Stimulated activated CD4-positive, alpha-beta T cell treated with anti-CD3 and anti-CD28 coated beads, Interleukin-12 subunit alpha, Interleukin-12 subunit beta, amount 100 ng/mL, for 4 hours (primary cell): ENCODE results near the gene ALCAM.

Experiments used
- DNase-seq: peaks from one replicate; pipeline ENCODE4 v3.0.0-alpha.2; 2020

The ALCAM gene

DNA sequence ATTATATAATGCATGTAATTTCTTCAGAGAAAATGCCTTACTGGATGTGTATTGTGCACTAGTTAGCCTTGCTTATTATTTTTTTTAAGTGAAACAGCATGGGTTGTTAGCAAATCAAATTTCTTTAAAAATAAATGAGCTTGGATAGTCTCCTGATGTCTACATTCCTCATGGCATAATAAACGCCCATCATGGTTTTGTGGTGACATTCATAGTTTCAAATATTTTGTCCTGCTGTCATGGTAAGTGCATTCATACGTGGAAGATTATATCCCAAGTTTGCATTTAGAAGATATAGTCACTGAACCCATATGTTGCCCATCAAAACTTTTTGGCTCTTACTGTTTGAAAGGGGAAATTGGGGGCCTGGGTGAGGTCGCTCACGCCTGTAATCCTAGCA lies 130.7 kb downstream of the ALCAM start:
- DNase-seq = no peak

DNA sequence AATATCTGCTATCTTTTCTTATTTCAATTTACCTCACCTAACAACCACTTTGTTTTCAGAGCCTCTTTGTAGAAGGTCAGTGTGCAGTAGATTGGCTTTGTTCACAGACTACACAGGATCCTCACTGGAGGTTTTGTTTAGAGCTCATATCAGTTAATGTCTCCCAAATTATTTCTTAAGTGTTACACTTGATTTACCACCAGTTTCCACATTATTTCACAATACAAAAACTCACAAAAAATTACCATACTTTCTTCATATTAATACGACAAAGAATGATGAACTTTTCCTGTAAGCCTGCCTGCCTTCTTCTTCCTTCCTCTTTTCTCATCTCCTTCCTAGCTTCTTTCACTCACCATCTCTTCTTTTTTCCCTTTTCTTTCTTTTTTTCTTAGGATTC lies 133.3 kb downstream of the ALCAM start:
- no peak for DNase-seq

DNA sequence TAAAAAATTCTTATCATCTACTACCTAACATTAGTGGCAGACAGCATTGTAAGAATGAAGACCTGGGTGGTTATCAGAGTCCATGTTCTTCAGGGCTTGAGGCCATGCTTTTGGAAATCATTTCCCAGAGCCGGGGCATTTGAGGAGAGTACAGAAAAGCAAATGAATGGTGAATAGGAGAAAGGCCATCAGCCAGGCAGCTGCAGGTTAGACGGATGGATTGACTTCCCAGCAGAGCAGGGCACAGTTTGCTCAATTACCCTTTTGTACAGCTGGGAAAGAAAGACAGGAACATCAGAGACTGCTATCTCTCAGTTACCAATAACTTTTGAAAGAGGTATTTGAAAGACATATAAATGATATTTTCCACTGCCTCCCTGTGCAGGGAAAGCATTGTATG lies 135.6 kb downstream of the ALCAM start:
- DNase-seq = no peak

DNA sequence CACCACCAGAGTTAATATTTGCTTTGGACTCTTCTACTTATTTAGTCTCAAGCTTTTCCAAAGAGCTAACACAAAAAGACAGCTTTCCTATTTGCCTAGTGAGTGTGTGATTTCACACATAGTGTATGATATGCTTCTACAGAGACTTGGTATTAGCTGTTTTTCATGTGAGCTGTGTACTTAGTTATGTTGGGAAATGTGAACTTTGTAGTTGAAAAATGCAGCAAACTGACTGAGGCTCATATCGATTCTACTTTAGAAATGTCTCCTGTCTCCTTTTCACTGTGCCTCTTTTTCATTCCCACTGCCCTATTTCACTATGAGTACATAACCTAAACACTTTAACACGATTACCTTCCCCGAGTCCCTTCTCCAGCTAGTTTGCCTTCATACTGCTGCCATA lies 136.5 kb downstream of the ALCAM start:
- no peak for DNase-seq

DNA sequence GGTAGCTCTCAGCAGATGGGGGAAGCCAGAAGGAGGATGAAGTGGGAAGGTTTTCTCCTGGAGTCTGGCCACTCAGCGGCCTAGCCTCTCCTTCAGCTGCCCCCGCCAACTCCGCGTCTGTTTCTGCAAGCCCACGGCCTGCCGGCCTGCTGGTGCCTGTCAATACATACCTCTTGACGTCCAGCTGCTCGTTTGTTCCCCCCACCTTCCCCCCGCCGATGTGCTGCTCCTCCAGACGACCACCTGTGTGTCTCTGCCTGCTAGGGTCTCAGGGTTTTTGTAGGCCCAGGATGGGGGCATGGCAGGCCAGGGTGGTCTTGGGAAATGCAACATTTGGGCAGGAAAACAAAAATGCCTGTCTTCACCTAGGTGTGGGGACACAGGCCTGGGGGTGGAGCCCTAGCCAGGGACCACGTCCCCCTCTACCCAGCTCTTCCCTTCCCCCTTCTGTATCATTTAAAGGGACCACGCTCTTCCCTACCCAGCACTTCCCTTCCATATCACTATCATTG lies 137.8 kb downstream of the ALCAM start:
- no peak for DNase-seq

DNA sequence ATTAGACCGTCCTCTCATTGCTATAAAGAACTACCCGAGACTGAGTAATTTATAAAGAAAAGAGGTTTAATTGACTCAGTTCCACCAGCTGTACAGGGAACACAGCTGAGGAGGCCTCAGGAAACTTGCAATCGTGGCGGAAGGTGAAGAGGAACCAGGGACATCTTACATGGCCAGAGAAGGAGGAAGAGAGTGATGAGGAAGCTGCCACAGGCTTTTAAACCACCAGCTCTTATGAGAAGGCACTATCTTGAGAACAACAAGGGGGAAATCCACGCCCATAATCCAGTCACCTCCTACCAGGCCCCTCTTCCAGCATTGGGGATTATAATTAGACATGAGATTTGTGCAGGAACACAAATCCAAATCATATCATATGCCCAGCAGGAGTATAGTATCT lies 138.5 kb downstream of the ALCAM start:
- DNase-seq = no peak

DNA sequence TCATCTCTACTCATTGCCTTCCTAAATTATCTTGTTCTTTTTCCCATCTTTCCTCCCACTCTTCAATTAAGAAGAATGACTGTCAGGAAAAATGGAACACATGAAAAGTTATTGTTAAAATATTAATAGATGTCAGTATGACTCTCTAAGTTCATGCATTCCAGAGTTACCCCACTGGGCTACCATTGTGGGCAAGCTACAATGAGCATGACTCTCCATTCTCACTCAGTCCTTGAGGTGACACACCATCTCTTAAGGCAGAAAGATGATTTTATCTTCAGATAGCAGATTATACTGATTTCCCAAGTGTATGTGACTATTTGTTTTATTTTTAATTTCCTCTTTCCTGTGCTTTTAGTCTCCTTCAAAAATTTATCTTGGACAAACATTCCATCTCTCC lies 144.3 kb downstream of the ALCAM start:
- DNase-seq = no peak

DNA sequence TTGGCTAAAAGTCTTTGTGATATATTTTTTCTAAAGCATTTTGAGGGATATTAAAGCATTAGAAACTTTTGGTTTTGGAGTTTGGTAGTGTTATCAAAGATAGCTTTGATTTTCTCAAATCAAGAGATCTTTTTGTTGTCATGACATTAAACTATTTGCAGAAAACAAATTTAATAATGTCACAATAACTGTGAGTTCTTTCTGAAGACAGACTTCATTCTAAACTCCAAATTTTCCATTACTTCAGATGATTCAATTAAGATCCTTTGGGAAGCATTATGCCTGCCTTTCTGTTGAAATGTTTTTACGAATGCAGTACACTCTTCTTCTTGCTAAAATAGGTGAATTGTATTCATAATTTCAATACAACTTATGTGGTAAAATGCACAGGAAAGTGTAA lies 145.4 kb downstream of the ALCAM start:
- DNase-seq = no peak

DNA sequence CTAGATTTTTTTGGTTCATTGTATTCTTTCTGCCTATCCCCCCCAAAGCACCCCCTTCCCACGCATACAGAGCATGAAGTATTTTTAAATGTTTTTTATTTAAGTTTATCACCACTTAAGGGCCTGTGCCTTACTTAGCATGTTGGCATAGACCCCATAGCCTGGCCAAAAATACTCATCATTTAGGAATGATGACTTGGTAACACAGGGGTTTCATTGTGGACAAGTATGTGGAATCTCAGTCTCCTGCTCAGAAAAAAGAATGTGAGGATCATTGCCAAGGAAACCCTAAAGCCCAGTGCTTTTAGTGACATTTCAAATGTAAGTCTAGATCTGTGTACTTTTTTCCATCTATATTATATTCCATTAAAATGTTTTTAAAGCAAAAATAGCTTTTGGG lies 146.3 kb downstream of the ALCAM start:
- no peak for DNase-seq

DNA sequence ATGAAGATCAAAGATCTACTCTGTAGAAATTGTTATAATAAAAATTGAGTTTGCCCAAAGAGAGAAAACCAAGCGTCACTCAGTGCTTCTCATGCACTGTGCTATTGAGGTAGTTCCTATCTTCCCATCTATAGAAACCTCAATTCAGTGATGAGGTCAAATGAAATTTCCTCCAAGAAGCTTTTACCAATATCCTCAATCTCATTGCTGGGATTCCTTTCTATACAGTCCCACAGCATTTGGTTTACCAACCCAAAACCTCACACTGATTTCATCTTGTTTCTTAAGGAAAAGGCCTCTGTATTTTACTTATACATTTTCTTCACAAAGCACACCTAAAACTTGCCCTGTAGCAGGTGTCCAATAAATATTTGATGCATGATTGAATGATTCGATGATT lies 147.2 kb downstream of the ALCAM start:
- DNase-seq = no peak

DNA sequence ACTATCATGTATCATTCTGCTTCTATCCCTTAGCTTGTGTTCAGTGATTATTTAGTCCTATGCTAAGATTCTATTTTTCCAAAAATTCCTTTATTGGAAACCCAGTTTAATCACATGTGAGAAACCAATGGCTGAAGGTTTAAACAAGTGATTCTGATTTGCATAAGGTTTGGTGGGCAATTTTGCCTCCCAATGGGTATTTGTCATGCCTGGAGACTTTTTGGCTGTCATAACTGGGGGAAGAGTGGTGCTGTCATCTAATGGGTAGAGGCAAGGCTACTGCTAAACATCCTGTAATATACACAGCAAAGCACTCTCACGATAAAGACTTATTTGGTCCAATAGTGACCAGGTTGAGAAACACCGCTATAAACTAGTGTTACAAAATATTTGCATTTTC lies 148.7 kb downstream of the ALCAM start:
- DNase-seq = no peak

DNA sequence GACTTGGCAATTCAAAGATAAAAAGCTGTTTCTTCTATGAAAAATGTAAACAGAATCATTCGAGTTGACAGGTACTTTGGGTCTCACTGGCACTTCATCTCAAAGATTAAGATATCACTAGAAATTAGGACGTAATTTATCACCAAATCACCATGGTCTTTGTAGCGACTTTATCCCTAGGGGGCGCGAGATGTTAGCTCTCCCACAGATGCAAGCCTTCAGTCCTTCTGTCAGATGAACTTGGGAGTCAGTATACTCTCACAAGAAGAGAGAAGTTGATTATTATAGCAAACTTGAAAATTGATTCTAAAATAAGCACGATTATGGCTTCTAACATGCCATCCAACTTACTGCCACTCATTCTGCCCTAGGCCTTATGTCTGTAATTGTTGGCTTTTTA lies 150.3 kb downstream of the ALCAM start:
- no peak for DNase-seq

DNA sequence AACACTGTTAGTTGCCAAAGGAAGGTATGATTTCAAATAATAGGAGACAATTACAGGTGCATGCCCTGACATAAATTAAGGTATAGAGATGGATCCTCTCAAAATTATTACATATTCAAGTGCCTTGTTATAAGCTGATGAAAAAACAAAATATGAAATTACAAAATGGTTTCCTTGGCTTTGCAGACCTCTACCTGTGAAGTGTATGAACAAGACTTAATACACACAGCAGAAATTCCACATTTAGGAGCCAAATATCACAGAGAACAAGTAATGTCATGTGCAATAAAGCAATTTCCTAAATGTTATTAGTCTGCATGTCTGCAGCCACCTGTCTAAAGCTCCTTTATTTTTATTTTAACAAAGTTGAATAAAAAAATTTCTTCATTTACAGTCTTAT lies 151.5 kb downstream of the ALCAM start:
- no peak for DNase-seq

DNA sequence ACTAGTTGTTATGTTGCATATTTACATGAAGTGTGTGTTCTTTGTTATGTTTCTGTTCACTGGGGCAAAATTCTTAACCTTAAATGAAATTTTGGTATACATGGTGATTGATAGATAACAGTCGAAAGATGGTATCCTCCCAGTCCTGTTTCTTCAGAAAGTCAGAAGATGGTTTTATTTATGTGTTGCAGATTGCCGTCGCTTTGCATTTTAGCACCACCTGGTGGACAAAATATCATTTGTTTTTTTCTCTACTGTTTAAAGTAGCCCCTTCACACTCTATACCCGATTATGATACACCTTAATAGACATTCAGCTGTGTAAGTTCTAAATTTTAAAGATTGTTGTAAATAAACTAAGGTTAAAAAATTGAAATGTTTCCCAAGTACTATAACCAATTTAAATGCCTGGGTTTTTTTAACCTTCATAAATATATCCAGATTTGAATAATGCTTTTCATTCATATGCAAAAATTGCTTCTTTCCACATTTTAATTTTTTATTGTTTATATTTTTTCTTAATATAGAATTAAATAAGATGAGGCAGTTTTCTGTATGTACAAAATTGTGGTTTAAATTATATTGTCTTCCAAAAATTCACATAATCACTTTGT lies 152.2 kb downstream of the ALCAM start:
- DNase-seq = no peak

DNA sequence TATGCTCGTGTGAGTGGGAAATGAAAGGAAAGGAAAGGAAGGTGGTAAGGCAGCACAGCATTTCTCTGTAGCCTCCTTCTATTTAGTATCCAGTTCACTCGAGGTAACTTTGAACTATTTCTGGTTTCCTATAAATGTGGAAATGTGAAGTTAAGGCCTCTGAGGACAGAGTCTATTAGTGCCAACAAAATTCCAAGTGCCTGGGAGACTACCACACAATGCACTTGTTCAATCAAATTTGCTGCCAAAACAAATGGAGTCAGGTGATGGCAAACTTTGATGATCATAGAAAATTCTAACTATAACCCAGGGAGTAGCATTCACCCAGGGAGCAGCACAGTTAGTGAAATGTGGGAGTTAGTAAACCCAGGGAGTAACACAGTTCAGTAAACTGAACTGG lies 155.1 kb downstream of the ALCAM start:
- no peak for DNase-seq

DNA sequence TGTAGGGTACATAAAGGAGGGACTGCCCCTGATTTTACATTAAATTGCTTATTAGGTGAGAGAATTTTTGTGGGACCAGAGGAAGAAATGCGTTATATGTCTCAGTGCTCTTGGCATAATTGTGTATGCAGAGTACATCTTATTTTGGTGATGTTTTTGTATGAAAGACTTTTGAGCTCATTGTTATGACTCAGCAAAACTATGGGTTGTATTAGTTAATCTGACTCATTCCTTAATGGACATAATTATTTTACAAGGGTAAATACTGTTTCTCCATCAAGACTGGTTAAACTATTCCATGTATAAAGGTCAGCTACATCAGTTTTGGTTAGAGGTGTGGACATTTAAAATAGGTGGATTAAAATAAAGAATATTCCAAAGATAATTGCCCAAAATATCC lies 156.8 kb downstream of the ALCAM start:
- no peak for DNase-seq

DNA sequence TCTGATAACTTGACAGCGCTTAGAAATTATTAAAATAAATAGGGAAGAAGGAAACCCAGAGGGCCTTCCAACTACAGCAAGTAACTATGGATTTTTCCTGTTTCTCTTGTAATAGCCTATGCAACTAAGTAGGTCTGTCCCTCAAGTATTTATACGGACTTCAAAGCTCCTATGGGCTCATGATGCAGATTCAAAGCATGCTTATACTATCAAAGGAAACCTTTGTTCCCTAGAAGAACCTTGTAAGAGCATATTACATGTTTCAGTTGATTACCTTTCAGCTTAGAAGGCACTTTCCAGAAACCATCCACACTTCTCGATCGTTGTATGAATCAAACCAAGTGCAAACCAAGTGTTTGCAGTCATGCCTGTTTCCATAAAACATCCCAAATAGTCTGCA lies 158.8 kb downstream of the ALCAM start:
- DNase-seq = no peak

DNA sequence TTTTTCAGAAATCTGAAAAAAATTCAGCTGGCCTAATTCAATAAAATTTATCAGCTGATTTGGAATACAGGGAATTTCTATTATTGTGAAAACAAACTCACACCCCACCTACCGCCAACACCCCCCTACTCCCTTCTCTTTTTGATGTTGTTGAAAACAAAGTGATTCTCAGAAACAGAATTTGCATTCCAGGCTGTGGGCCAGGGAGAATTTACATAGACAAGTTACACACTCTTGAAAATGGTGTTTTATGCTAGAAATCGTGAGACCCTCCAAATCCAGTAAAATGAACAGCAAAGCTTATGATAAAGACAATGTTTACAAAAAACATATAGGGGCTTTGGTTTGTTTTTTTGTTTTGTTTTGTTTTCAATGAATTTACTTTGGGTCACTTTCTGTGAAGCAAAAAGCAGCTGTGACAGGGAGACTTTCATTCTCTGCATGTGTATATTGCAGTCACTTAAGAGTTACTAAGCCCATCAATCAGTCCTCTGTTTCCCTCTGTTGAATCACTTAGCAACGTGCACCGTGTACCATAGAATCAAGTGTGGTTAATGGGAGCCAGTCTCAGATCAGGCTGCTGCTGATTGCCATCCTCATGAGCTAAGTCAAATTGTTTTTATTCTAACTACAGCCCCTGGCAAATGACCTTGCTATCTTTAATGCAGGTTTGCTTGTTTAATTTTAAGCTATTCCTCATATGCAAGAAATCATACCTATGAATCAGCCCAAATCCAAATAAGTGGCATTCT lies 159.8 kb downstream of the ALCAM start:
- no peak for DNase-seq

DNA sequence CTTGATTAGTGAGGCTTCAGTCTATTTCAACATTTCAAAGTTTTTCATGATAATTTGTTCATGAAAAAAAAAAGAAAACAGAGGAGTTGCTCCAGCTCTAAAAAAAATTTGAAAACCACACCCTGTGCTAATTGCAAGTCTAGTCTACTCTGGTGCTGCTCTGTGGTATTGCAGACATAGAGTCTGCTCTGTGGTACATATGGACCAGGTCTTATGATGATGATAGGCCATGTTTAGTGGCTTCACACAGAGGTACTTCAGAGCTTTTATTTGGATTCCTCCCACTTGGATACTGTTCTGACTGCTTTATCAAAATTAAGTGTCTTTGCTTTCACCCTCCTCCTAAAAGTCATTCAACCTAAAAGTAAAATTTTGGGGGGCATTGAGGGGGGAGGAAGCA lies 160.8 kb downstream of the ALCAM start:
- no peak for DNase-seq

DNA sequence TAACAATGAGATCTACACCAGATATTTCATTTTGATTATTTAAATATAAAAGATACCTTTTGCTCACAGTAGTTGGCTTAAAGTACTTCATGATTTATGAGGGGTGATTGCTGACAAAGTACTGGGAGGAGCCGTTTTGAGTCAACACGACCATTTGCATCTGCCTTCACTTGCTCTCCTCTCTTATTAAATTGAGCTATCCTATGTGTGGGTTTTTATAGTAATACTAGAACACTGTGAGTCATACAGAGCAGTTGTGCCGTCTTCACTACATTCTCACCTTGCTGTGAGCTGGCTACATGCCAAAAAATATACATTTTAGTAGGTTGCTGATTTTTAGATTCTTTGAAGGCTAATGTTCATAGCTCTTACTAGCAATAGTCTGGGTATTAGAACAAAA lies 161.2 kb downstream of the ALCAM start:
- DNase-seq = no peak

DNA sequence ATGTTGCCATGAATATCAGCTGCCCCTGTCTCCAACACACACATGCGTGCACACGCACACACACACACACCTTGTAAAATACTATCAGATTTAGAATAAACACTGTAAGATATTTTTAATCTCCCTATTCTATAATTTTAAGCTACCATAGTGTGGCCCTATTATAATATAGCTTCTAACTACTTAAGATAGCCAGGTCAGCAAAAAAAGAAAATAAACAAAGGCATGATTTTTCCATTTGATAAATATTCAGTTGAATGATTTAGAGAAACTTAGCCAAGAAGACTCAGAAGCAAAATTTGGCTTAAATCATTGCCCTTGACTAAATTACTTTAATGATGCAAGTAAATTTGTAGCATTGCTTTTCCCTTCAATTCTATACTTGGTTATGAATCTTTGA lies 162.2 kb downstream of the ALCAM start:
- no peak for DNase-seq

DNA sequence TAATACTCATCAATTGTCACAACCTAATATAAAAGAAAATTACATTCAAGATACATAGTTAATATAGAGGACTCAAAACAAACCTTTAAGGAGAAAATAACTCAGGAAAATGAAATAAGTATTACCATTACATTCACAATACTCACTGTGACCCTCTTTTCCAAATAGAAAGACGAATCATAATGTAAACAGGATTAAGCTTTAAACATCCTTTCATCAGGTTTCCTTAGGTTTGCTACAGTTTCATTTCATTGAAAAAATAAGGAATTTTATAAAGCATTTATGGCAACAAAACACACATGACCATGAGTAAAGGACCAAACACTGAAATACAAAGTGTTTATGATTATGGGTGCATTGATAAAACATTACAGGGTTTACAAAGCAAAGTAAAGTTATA lies 162.7 kb downstream of the ALCAM start:
- no peak for DNase-seq

DNA sequence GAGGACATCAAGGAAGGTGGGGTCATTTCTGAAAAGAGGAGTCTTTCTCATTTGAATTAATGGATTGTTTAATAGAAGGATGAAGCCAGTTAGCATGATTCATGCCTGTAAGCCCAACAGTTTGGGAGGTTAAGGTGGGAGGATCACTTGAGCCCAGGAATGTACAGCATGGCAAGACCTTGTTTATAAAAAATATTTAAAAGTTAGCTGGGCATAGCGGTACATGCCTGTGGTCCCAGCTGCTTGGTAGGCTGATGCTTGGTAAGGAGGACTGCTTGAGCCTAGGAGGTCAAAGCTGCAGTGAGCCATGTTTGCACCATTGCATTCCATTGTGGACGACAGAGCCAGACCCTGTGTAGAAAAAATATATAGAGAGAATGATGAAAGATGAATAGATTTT lies 165.5 kb downstream of the ALCAM start:
- no peak for DNase-seq

DNA sequence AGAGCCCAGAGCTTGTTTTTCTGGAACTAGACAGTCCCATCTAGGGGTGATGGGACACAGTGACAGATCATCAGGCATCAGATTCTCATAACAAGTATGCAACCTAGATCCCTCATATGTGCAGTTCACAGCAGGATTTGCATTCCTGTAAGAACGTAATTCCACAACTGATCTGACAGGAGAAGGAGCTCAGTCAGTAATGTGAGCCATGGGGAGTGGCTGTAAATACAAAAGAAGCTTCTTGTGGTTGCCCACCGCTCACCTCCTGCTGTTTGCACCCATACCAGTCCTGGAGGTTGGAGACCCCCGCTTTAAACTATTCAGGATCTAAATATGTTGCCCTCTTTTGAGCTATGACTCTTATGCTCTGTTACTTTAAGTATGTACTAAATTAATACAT lies 167.3 kb downstream of the ALCAM start:
- no peak for DNase-seq

DNA sequence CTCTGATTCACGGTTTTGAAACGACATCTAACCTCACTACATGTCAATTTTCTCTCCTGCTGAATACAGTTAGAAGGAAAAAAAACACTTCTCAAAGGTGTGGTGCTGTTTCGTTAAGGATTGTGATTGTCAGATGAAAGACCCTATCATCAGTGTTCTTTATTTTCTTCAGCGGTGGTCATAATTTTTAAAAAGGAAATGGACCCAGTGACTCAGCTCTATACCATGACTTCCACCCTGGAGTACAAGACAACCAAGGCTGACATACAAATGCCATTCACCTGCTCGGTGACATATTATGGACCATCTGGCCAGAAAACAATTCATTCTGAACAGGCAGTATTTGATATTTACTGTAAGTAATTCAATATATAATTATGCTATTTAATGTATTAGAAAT lies 167.8 kb downstream of the ALCAM start:
- no peak for DNase-seq
